K562 (cell line): ENCODE measurements around the gene BIRC3. TPM values are rescaled to one million over a fixed set of nuclear protein-coding genes. Genes with fewer than 3 reads are reported as not detected.

ENCODE experiments used
- C11orf30 ChIP-seq: fragments of 450-650 bp; IDR thresholded peaks from 2 replicates; pipeline ENCODE4 v1.6.1; 2016; ENCODE audit warnings: low read depth, mild to moderate bottlenecking
- FOXK1 ChIP-seq: sonication (generic); formaldehyde crosslinking; IDR thresholded peaks from 2 replicates; pipeline ENCODE4 v1.8.0; 2022; ENCODE audit warnings: missing genetic modification reagents, mild to moderate bottlenecking, borderline replicate concordance
- FOXP4 ChIP-seq: sonication (generic); formaldehyde crosslinking; IDR thresholded peaks from 2 replicates; pipeline ENCODE4 v1.8.0; 2022; ENCODE audit warnings: mild to moderate bottlenecking, missing genetic modification reagents, borderline replicate concordance
- KDM2B ChIP-seq: fragments of 250-450 bp; sonication (Bioruptor Pico); IDR thresholded peaks from 2 replicates; pipeline ENCODE4 v1.8.0; 2021; ENCODE audit warnings: mild to moderate bottlenecking, moderate library complexity
- KLF6 ChIP-seq: fragments of 250-450 bp; sonication (Bioruptor Pico); IDR thresholded peaks from 2 replicates; pipeline ENCODE4 v1.4.0; 2020; ENCODE audit warnings: mild to moderate bottlenecking, moderate library complexity, borderline replicate concordance
- MCM7 ChIP-seq, 2 experiments: fragments of 450-650 bp; IDR thresholded peaks; 2 replicates each; pipeline ENCODE4 v1.6.1; 2016 to 2018
- NEUROD1 ChIP-seq: fragments of 150-350 bp; IDR thresholded peaks from 2 replicates; pipeline ENCODE4 v1.6.1; 2014; ENCODE audit warnings: borderline replicate concordance, low read length, low read depth; ENCODE audit not compliant: partially characterized antibody
- POLR2AphosphoS5 ChIP-seq: IDR thresholded peaks from 2 replicates; pipeline ENCODE4 v1.6.1; 2011; ENCODE audit warnings: mild to moderate bottlenecking, low read depth, low read length, moderate library complexity; ENCODE audit not compliant: control insufficient read depth, insufficient read depth
- RBM34 ChIP-seq: fragments of 200-400 bp; formaldehyde crosslinking; IDR thresholded peaks from 2 replicates; pipeline ENCODE4 v1.6.1; 2018; ENCODE audit warnings: low read length, borderline replicate concordance; ENCODE audit not compliant: insufficient read depth
- SMAD1 ChIP-seq: fragments of 150-350 bp; IDR thresholded peaks from 2 replicates; pipeline ENCODE4 v1.6.1; 2014; ENCODE audit warnings: low read length, low read depth; ENCODE audit not compliant: partially characterized antibody
- TFE3 ChIP-seq: fragments of 450-650 bp; formaldehyde crosslinking; IDR thresholded peaks from 2 replicates; pipeline ENCODE4 v1.4.0; 2020; ENCODE audit warnings: mild to moderate bottlenecking, mixed read lengths
- THRAP3 ChIP-seq: fragments of 450-650 bp; IDR thresholded peaks from 2 replicates; pipeline ENCODE4 v1.6.1; 2016; ENCODE audit warnings: mild to moderate bottlenecking, inconsistent platforms, borderline replicate concordance
- ZBTB11 ChIP-seq, 3 experiments: fragments of 200-800 bp in 1 of 3; fragments of 250-450 bp in 1 of 3; fragments of 450-650 bp in 1 of 3; sonication (Bioruptor Pico) in 1 of 3; sonication (Bioruptor generic) in 1 of 3; formaldehyde crosslinking in 1 of 3; IDR thresholded peaks; 2 replicates each; pipeline versions ENCODE4 v1.6.1 to v1.8.0; 2016 to 2022; ENCODE audit warnings: mild to moderate bottlenecking in 2 of 3, missing genetic modification characterization in 2 of 3, missing compliant biosample characterization in 1 of 3, moderate library complexity in 1 of 3
- ZKSCAN8 ChIP-seq: fragments of 200-800 bp; sonication (Bioruptor generic); IDR thresholded peaks from 2 replicates; pipeline ENCODE4 v1.6.1; 2016; ENCODE audit warnings: missing genetic modification characterization, missing compliant biosample characterization
- ZNF830 ChIP-seq: fragments of 250-450 bp; sonication (Bioruptor Pico); IDR thresholded peaks from 2 replicates; pipeline ENCODE4 v1.5.0; 2021; ENCODE audit warnings: mild to moderate bottlenecking
- polyA plus RNA-seq, 8 experiments: library from polyadenylated mRNA; depleted of rRNA in 4 of 8; stranded (reverse) in 5 of 8; unstranded in 3 of 8; fragments of >200 nt; fragmentation: Nextera tagmentation in 2 of 8; fragmentation: Illumina TruSeq in 1 of 8; extraction: Ambion mirVana in 2 of 8; extraction: Trizol in 1 of 8; gene quantifications; 2 replicates each; pipeline versions ENCODE4 v1.2.1 to v1.2.3, GENCODE V29; 2011 to 2014; ENCODE audit warnings: inconsistent platforms in 1 of 8, missing spikeins in 1 of 8
- total RNA-seq, 7 experiments: library from RNA; depleted of rRNA in 6 of 7; stranded (reverse); fragments of >200 nt in 6 of 7; fragmentation: Illumina TruSeq in 2 of 7; extraction: Trizol in 2 of 7; gene quantifications; 2 replicates each; pipeline versions ENCODE4 v1.2.1 to v1.2.3, GENCODE V29; 2011 to 2021; ENCODE audit warnings: low replicate concordance in 1 of 7

Gene BIRC3
- total and polyA plus RNA-seq, 9 of the 15 experiments (the other 6 are each of a cell fraction or from before 2014, with no cell fraction given): 0.08 to 0.42 (median 0.18) TPM

- TF ChIP-seq FOXP4 (CRISPR knock-in tag): no peak
- TF ChIP-seq ZKSCAN8 (CRISPR knock-in tag): no peak
- no peak for TF ChIP-seq KDM2B (CRISPR knock-in tag)
- TF ChIP-seq TFE3 (CRISPR knock-in tag): no peak
- no peak for TF ChIP-seq SMAD1
- no peak for TF ChIP-seq FOXK1
- TF ChIP-seq MCM7 (IDR thresholded peaks at IDR 0.05): no peak
- TF ChIP-seq C11orf30: no peak
- TF ChIP-seq NEUROD1: no peak
- no peak for TF ChIP-seq ZNF830 (CRISPR knock-in tag)
- peak; percentile 29; the same call in 1 of the 2 replicates for TF ChIP-seq POLR2AphosphoS5
- TF ChIP-seq KLF6 (CRISPR knock-in tag): no peak
- TF ChIP-seq RBM34: no peak
- TF ChIP-seq ZBTB11 (CRISPR knock-in tag; IDR thresholded peaks at IDR 0.05): no peak; a peak in 1 of 6 replicates
- no peak for TF ChIP-seq THRAP3
Measured at GRCh38 chr11:102384419-102385079, 67.3 kb downstream of the BIRC3 start (continued).
